GM12878 (cell line): ENCODE results near the gene CACNG4. TPM values are rescaled to one million over a fixed set of nuclear protein-coding genes. Genes with fewer than 3 reads are reported as not detected.

Source experiments
- ATAC-seq: fragments of 200-7000 bp; cut with Tn5 transposase; 3 replicates; pipeline ENCODE4 v1.9.1; 2020; ENCODE audit warnings: mild to moderate bottlenecking, moderate library complexity
- BruUV-seq: library from RNA; stranded (reverse); fragments of 400-500 nt; replicated peaks from 2 replicates; lab custom pipeline; 2021; lab: Mats Ljungman, UMichigan
- CTCF ChIA-PET: fragments of 300-600 bp; sonication (Branson Sonifier 250); formaldehyde crosslinking; extraction: SDS; loops from one replicate; lab custom pipeline; 2021; ENCODE audit warnings: inconsistent platforms; lab: Yijun Ruan, JAX
- POLR2A ChIA-PET: fragments of 350-600 bp; formaldehyde crosslinking; extraction: SDS; loops from one replicate; lab custom pipeline; 2021; ENCODE audit warnings: inconsistent platforms; lab: Charles Lee
- RAD21 ChIA-PET: fragments of 300-600 bp; sonication (Branson Sonifier 250); formaldehyde crosslinking; loops from one replicate; lab custom pipeline; 2023; ENCODE audit warnings: antibody characterized with exemption; ENCODE audit not compliant: unreplicated experiment; lab: Charles Lee
- SMC1A ChIA-PET: fragments of 300-600 bp; sonication (Branson Sonifier 250); formaldehyde crosslinking; loops from one replicate; lab custom pipeline; 2023; ENCODE audit not compliant: unreplicated experiment, uncharacterized antibody; lab: Charles Lee
- DNase-seq: peaks from one replicate; pipeline ENCODE4 v3.0.0-alpha.2; 2011; ENCODE audit warnings: low read depth, low spot score
- FAIRE-seq: peaks from 3 replicates; lab custom pipeline; 2011; peaks lifted over from hg19 to GRCh38; lab: Jason Lieb, UNC
- H2AFZ ChIP-seq: 2 replicates; pipeline ENCODE4 v1.6.0; 2011; ENCODE audit warnings: low read depth, low read length, control low read depth; ENCODE audit not compliant: control insufficient read depth
- H3K27ac ChIP-seq: 2 replicates; pipeline ENCODE4 v1.5.1; 2011; ENCODE audit warnings: control low read depth; ENCODE audit not compliant: control insufficient read depth, insufficient read depth
- H3K27me3 ChIP-seq, 2 experiments: replicated peaks in 1 of 2; 2 replicates each; pipeline versions ENCODE4 v1.6.0 to v1.6.1; 2011; ENCODE audit warnings: low read length in 1 of 2; ENCODE audit not compliant: control insufficient read depth in 2 of 2, insufficient read depth in 2 of 2
- H3K36me3 ChIP-seq, 2 experiments: 2 replicates each; pipeline ENCODE4 v1.5.1; 2011; ENCODE audit warnings: low read length in 1 of 2; ENCODE audit not compliant: control insufficient read depth in 2 of 2, insufficient read depth in 2 of 2
- H3K4me1 ChIP-seq: 2 replicates; pipeline ENCODE4 v1.6.1; 2011; ENCODE audit warnings: mild to moderate bottlenecking, low read length, moderate library complexity, mixed read lengths; ENCODE audit not compliant: control insufficient read depth, insufficient read depth
- H3K4me2 ChIP-seq: 2 replicates; pipeline ENCODE4 v1.6.0; 2011; ENCODE audit warnings: control low read depth; ENCODE audit not compliant: control insufficient read depth, insufficient read depth
- H3K4me3 ChIP-seq: fragments of 200-600 bp; sonication (generic); 2 replicates; pipeline ENCODE4 v1.5.1; 2016
- H3K79me2 ChIP-seq: 2 replicates; pipeline ENCODE4 v1.6.0; 2011; ENCODE audit warnings: low read length; ENCODE audit not compliant: control insufficient read depth, insufficient read depth
- H3K9ac ChIP-seq: 2 replicates; pipeline ENCODE4 v1.8.0; 2011; ENCODE audit warnings: low read length, control low read depth, mixed read lengths; ENCODE audit not compliant: control insufficient read depth, insufficient read depth
- H3K9me3 ChIP-seq: replicated peaks from 3 replicates; pipeline ENCODE4 v1.5.1; 2011; ENCODE audit warnings: mild to moderate bottlenecking, low read length; ENCODE audit not compliant: control insufficient read depth, insufficient read depth
- H4K20me1 ChIP-seq: 2 replicates; pipeline ENCODE4 v1.6.0; 2011; ENCODE audit not compliant: control insufficient read depth, insufficient read depth
- HDGF ChIP-seq: fragments of 450-650 bp; IDR thresholded peaks from 2 replicates; pipeline ENCODE4 v1.6.1; 2016; ENCODE audit warnings: antibody characterized with exemption
- IRF5 ChIP-seq: fragments of 450-650 bp; IDR thresholded peaks from 2 replicates; pipeline ENCODE4 v1.6.1; 2017; ENCODE audit warnings: borderline replicate concordance
- NFIC ChIP-seq: IDR thresholded peaks from 2 replicates; pipeline ENCODE4 v1.6.1; 2012; ENCODE audit warnings: low read depth, mild to moderate bottlenecking, inconsistent platforms, low read length, moderate library complexity
- TCF3 ChIP-seq: IDR thresholded peaks from 2 replicates; pipeline ENCODE4 v1.6.1; 2012; ENCODE audit warnings: low read depth, mild to moderate bottlenecking, low read length, borderline replicate concordance; ENCODE audit not compliant: insufficient read depth
- WGBS: methylation state at CpG from one replicate; pipeline ENCODE4 v1.1.6; 2016; ENCODE audit warnings: low lambda C conversion rate; ENCODE audit not compliant: insufficient replicate concordance, insufficient coverage; ENCODE audit errors: missing lambda C conversion rate; 5-methylcytosine and 5-hydroxymethylcytosine counted together
- in situ Hi-C: fragments of 300-500 bp; cut with MboI; formaldehyde crosslinking; loops from 9 replicates; pipeline ENCODE4 v1.14.3; 2018; ENCODE audit warnings: mixed read lengths
- intact Hi-C: fragments of 100-400 bp; cut with micrococcal nuclease; formaldehyde crosslinking; loops from one replicate; pipeline ENCODE4 v1.14.2; 2022; ENCODE audit not compliant: unreplicated experiment
- polyA plus RNA-seq, 11 experiments: library from polyadenylated mRNA; depleted of rRNA in 4 of 11; unstranded in 6 of 11; stranded (reverse) in 5 of 11; fragments of >200 nt; fragmentation: Nextera tagmentation in 4 of 11; fragmentation: Illumina TruSeq in 1 of 11; extraction: Ambion mirVana in 4 of 11; extraction: Trizol in 1 of 11; gene quantifications; 1 replicate in 1 of 11; 2 replicates in 10 of 11; pipeline versions ENCODE4 v1.2.1 to v1.2.3, GENCODE V29; 2011 to 2016; ENCODE audit warnings: inconsistent platforms in 2 of 11, missing spikeins in 2 of 11, low read depth in 1 of 11
- total RNA-seq, 4 experiments: library from RNA; depleted of rRNA in 3 of 4; stranded (reverse); fragments of >200 nt in 3 of 4; fragmentation: Illumina TruSeq in 1 of 4; extraction: Trizol in 1 of 4; gene quantifications; 2 replicates each; pipeline versions ENCODE4 v1.2.1 to v1.2.3, GENCODE V29; 2013 to 2021
- TF ChIP-seq, protein P1 (sequence below): fragments of 450-650 bp; IDR thresholded peaks from 2 replicates; pipeline ENCODE4 v1.6.1; 2017; ENCODE audit warnings: low read depth, mild to moderate bottlenecking, moderate library complexity
- TF ChIP-seq, protein P2 (sequence below): IDR thresholded peaks from 2 replicates; pipeline ENCODE4 v1.6.1; 2011; ENCODE audit warnings: borderline replicate concordance, low read depth, mild to moderate bottlenecking, moderate library complexity, low read length; ENCODE audit not compliant: insufficient read depth, poor library complexity, severe bottlenecking

The CACNG4 gene
- total and polyA plus RNA-seq, 10 of the 15 experiments (the other 5 are each of a cell fraction or from before 2014, with no cell fraction given): 0.08 TPM; not detected in 8

DNA sequence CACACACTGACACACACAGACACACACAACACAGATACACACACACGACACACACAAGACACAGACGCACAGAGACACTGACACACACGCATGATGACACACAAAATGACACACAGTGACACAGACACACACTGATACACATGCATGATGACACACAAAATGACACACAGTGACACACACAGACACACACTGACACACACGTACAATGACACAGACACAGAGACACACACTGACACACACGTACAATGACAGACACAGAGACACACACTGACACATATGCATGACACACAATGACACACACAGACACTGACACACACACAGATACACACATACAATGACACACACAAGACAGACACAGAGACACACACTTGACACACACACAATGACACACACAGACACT, 90.1 kb downstream of the CACNG4 start:
- POLR2A ChIA-PET: no interaction called here

More for the DNA sequence above, 90.1 kb downstream of the CACNG4 start:
- Histone ChIP-seq H3K79me2 (no peaks in the 10 kb centered on the region), H2AFZ (no peak overlapping the region), H3K9me3 (no peaks in the 10 kb centered on the region), H3K4me1 (peaks cover 7% of the 10 kb centered on the region), H3K4me3 (no peak overlapping the region), H3K9ac (no peak overlapping the region), H3K27ac (no peak overlapping the region), H3K4me2 (no peak overlapping the region), H3K27me3 (no peaks in the 10 kb centered on the region), H4K20me1 (no peaks in the 10 kb centered on the region)
- ChIA-PET RAD21 (no interaction called here), SMC1A (no interaction called here)
- DNase-seq (no peak), FAIRE-seq (no peak)
- intact Hi-C loops: no loop called here
- WGBS: 54% methylated on average over 5 of the region's 5 CpGs
- TF ChIP-seq IRF5: no peak
- TF ChIP-seq, protein P1, sequence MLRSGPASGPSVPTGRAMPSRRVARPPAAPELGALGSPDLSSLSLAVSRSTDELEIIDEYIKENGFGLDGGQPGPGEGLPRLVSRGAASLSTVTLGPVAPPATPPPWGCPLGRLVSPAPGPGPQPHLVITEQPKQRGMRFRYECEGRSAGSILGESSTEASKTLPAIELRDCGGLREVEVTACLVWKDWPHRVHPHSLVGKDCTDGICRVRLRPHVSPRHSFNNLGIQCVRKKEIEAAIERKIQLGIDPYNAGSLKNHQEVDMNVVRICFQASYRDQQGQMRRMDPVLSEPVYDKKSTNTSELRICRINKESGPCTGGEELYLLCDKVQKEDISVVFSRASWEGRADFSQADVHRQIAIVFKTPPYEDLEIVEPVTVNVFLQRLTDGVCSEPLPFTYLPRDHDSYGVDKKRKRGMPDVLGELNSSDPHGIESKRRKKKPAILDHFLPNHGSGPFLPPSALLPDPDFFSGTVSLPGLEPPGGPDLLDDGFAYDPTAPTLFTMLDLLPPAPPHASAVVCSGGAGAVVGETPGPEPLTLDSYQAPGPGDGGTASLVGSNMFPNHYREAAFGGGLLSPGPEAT: no peak
- TF ChIP-seq, protein P2, sequence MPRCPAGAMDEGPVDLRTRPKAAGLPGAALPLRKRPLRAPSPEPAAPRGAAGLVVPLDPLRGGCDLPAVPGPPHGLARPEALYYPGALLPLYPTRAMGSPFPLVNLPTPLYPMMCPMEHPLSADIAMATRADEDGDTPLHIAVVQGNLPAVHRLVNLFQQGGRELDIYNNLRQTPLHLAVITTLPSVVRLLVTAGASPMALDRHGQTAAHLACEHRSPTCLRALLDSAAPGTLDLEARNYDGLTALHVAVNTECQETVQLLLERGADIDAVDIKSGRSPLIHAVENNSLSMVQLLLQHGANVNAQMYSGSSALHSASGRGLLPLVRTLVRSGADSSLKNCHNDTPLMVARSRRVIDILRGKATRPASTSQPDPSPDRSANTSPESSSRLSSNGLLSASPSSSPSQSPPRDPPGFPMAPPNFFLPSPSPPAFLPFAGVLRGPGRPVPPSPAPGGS: peak; percentile 99
- peak; percentile 60; the same call in 1 of the 2 replicates for TF ChIP-seq NFIC
- TF ChIP-seq HDGF: peak; percentile 49; the same call in 1 of the 2 replicates
- TF ChIP-seq TCF3: peak; percentile 42; the same call in 1 of the 2 replicates
- TF ChIP-seq, all 136 proteins: peak for 4
- in situ Hi-C loops: no loop called here
- no TSS peak for BruUV-seq
- no peak for ATAC-seq
- CTCF ChIA-PET: no interaction called here
- no peaks in the 10 kb centered on the region for H3K36me3 ChIP-seq
